Colonic mucosa (tissue), 4 donors: Measurements from ENCODE around the gene PCDHGB7. TPM values are rescaled to one million over a fixed set of nuclear protein-coding genes. Genes with fewer than 3 reads are reported as not detected.
"Not testable (repeated sequence)": the region's sequence is repeated elsewhere in the genome, so short reads cannot be mapped to it uniquely, and the experiment has no call there.

Experiments
- DNase-seq: peaks from one replicate; pipeline ENCODE4 v3.0.0-alpha.2; 2020
- H3K27ac ChIP-seq: fragments of 200-600 bp; one replicate; pipeline ENCODE4 v1.8.0; 2021
- H3K27me3 ChIP-seq: fragments of 200-600 bp; one replicate; pipeline ENCODE4 v1.8.0; 2021
- H3K36me3 ChIP-seq: fragments of 200-600 bp; one replicate; pipeline ENCODE4 v1.8.0; 2021
- H3K4me1 ChIP-seq: fragments of 200-600 bp; one replicate; pipeline ENCODE4 v1.8.0; 2021; ENCODE audit warnings: mild to moderate bottlenecking
- H3K4me3 ChIP-seq: fragments of 200-600 bp; one replicate; pipeline ENCODE4 v1.8.0; 2021
- H3K9ac ChIP-seq, 2 donors: one replicate each; pipeline ENCODE4 v1.7.0; 2013; ENCODE audit warnings: control low read depth in 2 of 2, low read depth in 2 of 2, low read length in 2 of 2
- H3K9me3 ChIP-seq: fragments of 200-600 bp; one replicate; pipeline ENCODE4 v1.8.0; 2021
- CTCF ChIP-seq: fragments of 200-600 bp; IDR thresholded peaks from one replicate; pipeline ENCODE4 v1.8.0; 2022; ENCODE audit warnings: antibody characterized with exemption, mild to moderate bottlenecking
- intact Hi-C: fragments of 100-400 bp; cut with DNase I; formaldehyde crosslinking; loops from one replicate; pipeline ENCODE4 v1.14.1; 2022
- total RNA-seq, 2 donors: library from RNA; stranded (reverse); fragmentation: NEBNext Ultra II Directional in 1 of 2; extraction: Animal tissue kit (Norgen Biotek cat#: 25700) in 1 of 2; gene quantifications; one replicate each; pipeline ENCODE4 v1.2.1, GENCODE V29; 2021
- donor health status: healthy.
- donor health status: DM: no; HTN: no; CAD: no.
- donor health status: DM: no; HTN: no; CAD: no.

The PCDHGB7 gene
- total RNA-seq, 2 donors from 2014 or later: 2.5 to 3.3 TPM

DNA sequence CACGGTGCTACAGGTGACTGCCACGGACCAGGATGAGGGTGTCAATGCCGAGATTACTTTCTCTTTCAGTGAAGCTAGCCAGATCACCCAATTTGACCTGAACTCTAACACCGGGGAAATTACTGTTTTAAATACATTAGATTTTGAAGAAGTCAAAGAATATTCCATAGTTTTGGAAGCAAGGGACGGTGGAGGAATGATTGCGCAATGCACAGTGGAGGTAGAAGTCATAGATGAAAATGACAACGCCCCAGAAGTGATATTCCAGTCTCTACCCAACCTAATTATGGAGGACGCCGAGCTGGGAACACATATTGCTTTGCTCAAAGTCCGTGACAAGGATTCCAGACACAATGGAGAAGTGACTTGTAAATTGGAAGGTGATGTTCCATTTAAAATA, 28.8 kb upstream of the PCDHGB7 start:
- no peak for DNase-seq
- Histone ChIP-seq H3K27ac (no peak overlapping the region), H3K27me3 (no peaks in the 10 kb centered on the region), H3K9me3 (peaks cover 3% of the 10 kb centered on the region), H3K9ac (no peak overlapping the region), H3K36me3 (no peaks in the 10 kb centered on the region), H3K4me1 (no peaks in the 10 kb centered on the region), H3K4me3 (no peak overlapping the region)
- intact Hi-C loops: no loop called here
- TF ChIP-seq CTCF: no peak

GRCh38 chr5:141389153-141390042, 28.1 kb upstream of the PCDHGB7 start:
- Histone ChIP-seq H3K9ac (no peak overlapping the region), H3K27ac (no peak overlapping the region), H3K36me3 (no peaks in the 10 kb centered on the region), H3K27me3 (no peaks in the 10 kb centered on the region), H3K9me3 (peaks cover 3% of the 10 kb centered on the region), H3K4me3 (no peak overlapping the region), H3K4me1 (no peaks in the 10 kb centered on the region)
- TF ChIP-seq CTCF: no peak
- intact Hi-C loops: no loop called here
- no peak for DNase-seq

DNA sequence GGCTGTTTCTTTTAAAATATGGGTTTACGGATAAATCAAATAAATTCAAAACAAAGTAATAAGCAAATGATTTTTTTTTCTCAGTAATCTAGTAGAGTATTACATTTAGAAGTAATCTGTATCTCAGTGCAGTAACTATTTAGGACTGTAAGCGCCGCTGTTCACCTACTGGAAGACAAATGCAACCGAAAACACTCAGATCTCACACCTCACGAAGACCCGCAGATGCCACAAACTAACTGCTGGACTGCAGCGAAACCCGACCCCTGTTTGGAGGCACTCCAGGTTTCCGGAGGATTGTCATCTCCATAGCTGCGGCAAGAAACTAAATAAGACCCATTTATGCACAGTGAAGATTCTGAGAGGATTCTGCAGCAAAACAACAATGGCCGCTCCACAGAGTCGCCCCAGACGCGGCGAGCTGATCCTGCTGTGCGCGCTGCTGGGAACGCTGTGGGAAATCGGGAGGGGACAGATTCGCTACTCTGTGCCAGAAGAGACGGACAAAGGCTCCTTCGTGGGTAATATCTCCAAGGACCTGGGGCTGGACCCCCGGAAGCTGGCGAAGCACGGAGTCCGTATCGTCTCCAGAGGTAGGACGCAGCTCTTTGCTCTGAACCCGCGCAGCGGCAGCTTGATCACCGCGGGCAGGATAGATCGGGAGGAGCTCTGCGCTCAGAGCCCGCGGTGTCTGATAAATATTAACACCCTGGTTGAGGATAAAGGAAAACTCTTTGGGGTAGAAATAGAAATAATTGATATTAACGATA, 24.9 kb upstream of the PCDHGB7 start, which contains the start of gene PCDHGA8:
Gene PCDHGA8, plus strand, starts transcription at position 205 of the 770 bp plus-strand sequence. Its CDS starts 181 bp downstream, at position 386.
- no peak within 1 kb of the TSS for H3K27ac ChIP-seq
- no peak within 1 kb of the TSS for H3K9ac ChIP-seq
- no peak for DNase-seq
- no peaks in the 10 kb centered on the region for H3K4me1 ChIP-seq
- no peak for TF ChIP-seq CTCF
- H3K27me3 ChIP-seq: no peaks in the 10 kb centered on the region
- H3K36me3 ChIP-seq: no peaks in the 10 kb centered on the region
- H3K4me3 ChIP-seq: no peak within 1 kb of the TSS
- no peaks in the 10 kb centered on the region for H3K9me3 ChIP-seq
- intact Hi-C loops: no loop called here

DNA sequence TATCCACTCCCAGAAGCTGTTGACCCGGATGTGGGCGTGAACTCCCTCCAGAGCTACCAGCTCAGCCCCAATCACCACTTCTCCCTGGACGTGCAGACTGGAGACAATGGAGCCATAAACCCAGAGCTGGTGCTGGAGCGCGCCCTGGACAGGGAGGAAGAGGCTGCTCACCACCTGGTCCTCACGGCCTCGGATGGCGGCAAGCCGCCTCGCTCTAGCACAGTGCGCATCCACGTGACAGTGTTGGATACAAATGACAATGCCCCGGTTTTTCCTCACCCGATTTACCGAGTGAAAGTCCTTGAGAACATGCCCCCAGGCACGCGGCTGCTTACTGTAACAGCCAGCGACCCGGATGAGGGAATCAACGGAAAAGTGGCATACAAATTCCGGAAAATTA, 24.2 kb upstream of the PCDHGB7 start:
- H3K9ac ChIP-seq: no peak overlapping the region
- H3K27me3 ChIP-seq: no peaks in the 10 kb centered on the region
- H3K4me3 ChIP-seq: no peak overlapping the region
- H3K4me1 ChIP-seq: no peaks in the 10 kb centered on the region
- intact Hi-C loops: no loop called here
- no peak for DNase-seq
- no peaks in the 10 kb centered on the region for H3K36me3 ChIP-seq
- H3K27ac ChIP-seq: no peak overlapping the region
- H3K9me3 ChIP-seq: no peaks in the 10 kb centered on the region
- TF ChIP-seq CTCF: no peak

DNA sequence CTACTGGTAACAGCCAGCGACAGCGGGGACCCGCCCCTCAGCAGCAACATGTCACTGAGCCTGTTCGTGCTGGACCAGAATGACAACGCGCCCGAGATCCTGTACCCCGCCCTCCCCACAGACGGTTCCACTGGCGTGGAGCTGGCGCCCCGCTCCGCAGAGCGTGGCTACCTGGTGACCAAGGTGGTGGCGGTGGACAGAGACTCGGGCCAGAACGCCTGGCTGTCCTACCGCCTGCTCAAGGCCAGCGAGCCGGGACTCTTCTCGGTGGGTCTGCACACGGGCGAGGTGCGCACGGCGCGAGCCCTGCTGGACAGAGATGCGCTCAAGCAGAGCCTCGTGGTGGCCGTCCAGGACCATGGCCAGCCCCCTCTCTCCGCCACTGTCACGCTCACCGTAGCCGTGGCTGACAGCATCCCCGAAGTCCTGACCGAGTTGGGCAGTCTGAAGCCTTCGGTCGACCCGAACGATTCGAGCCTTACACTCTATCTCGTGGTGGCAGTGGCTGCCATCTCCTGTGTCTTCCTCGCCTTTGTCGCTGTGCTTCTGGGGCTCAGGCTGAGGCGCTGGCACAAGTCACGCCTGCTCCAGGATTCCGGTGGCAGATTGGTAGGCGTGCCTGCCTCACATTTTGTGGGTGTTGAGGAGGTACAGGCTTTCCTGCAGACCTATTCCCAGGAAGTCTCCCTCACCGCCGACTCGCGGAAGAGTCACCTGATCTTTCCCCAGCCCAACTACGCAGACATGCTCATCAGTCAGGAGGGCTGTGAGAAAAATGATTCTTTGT, 22.9 kb upstream of the PCDHGB7 start:
- H3K4me3 ChIP-seq, H3K27ac ChIP-seq, DNase-seq, H3K36me3 ChIP-seq, H3K4me1 ChIP-seq, H3K9ac ChIP-seq, H3K9me3 ChIP-seq, intact Hi-C loops, H3K27me3 ChIP-seq: not testable (repeated sequence)
